Neuronal stem cell (in vitro differentiated cells): ENCODE data around the gene CMTM1.

Experiments
- DNase-seq: peaks from one replicate; pipeline ENCODE4 v3.0.0-alpha.2; 2013; ENCODE audit warnings: low spot score
- H2AFZ ChIP-seq: one replicate; pipeline ENCODE4 v1.6.1; 2013; ENCODE audit warnings: mild to moderate bottlenecking, low read length, inconsistent platforms
- H2AK5ac ChIP-seq: 2 replicates; pipeline ENCODE4 v1.6.1; 2013; ENCODE audit warnings: low read depth, mild to moderate bottlenecking, inconsistent platforms, low read length, moderate library complexity, mixed read lengths
- H2BK120ac ChIP-seq: 2 replicates; pipeline ENCODE4 v1.6.1; 2013; ENCODE audit warnings: low read depth, mild to moderate bottlenecking, inconsistent platforms, low read length, moderate library complexity, mixed read lengths
- H2BK12ac ChIP-seq: one replicate; pipeline ENCODE4 v1.6.1; 2013; ENCODE audit warnings: low read length, inconsistent platforms
- H2BK15ac ChIP-seq: 2 replicates; pipeline ENCODE4 v1.6.1; 2013; ENCODE audit warnings: mild to moderate bottlenecking, low read length, inconsistent platforms, mixed read lengths
- H2BK5ac ChIP-seq: one replicate; pipeline ENCODE4 v1.6.1; 2013; ENCODE audit warnings: inconsistent platforms, mild to moderate bottlenecking, low read length, moderate library complexity
- H3K14ac ChIP-seq: one replicate; pipeline ENCODE4 v1.6.1; 2013; ENCODE audit warnings: low read length, inconsistent platforms
- H3K18ac ChIP-seq: 2 replicates; pipeline ENCODE4 v1.6.1; 2013; ENCODE audit warnings: low read length, inconsistent platforms
- H3K23ac ChIP-seq: 2 replicates; pipeline ENCODE4 v1.6.1; 2013; ENCODE audit warnings: low read depth, mild to moderate bottlenecking, mixed read lengths, low read length, inconsistent platforms; ENCODE audit not compliant: poor library complexity
- H3K27ac ChIP-seq: replicated peaks from 3 replicates; pipeline ENCODE4 v1.5.1; 2013; ENCODE audit warnings: low read length, inconsistent platforms
- H3K27me3 ChIP-seq, 3 experiments: 2 replicates each; pipeline ENCODE4 v1.6.1; 2013; ENCODE audit warnings: low read length in 3 of 3, mild to moderate bottlenecking in 2 of 3, inconsistent platforms in 1 of 3, low read depth in 1 of 3, mixed read lengths in 1 of 3, moderate library complexity in 1 of 3; ENCODE audit not compliant: control insufficient read depth in 3 of 3, insufficient read depth in 3 of 3
- H3K36me3 ChIP-seq, 2 donors: replicated peaks in 1 of 2; 2 replicates each; pipeline ENCODE4 v1.6.1; 2013; ENCODE audit warnings: low read length in 2 of 2; ENCODE audit not compliant: control insufficient read depth in 2 of 2, insufficient read depth in 2 of 2
- H3K4ac ChIP-seq: 2 replicates; pipeline ENCODE4 v1.6.1; 2013; ENCODE audit warnings: inconsistent platforms, mild to moderate bottlenecking, low read length, moderate library complexity
- H3K4me1 ChIP-seq, 2 donors: 1 replicate in 1 of 2; 2 replicates in 1 of 2; pipeline ENCODE4 v1.6.1; 2013; ENCODE audit warnings: low read length in 2 of 2, low read depth in 1 of 2; ENCODE audit not compliant: control insufficient read depth in 2 of 2, insufficient read depth in 1 of 2
- H3K4me2 ChIP-seq: one replicate; pipeline ENCODE4 v1.6.1; 2013; ENCODE audit warnings: mild to moderate bottlenecking, low read length, inconsistent platforms; ENCODE audit not compliant: insufficient read depth, poor library complexity, severe bottlenecking
- H3K4me3 ChIP-seq, 2 donors: 2 replicates each; pipeline ENCODE4 v1.5.1; 2013; ENCODE audit warnings: low read length in 2 of 2, mild to moderate bottlenecking in 2 of 2, inconsistent platforms in 1 of 2, moderate library complexity in 1 of 2
- H3K79me1 ChIP-seq: one replicate; pipeline ENCODE4 v1.6.1; 2013; ENCODE audit warnings: low read depth, mild to moderate bottlenecking, inconsistent platforms, low read length, moderate library complexity
- H3K9ac ChIP-seq: one replicate; pipeline ENCODE4 v1.6.1; 2013; ENCODE audit warnings: mild to moderate bottlenecking, low read depth, low read length, inconsistent platforms; ENCODE audit not compliant: poor library complexity
- H3K9me3 ChIP-seq, 2 donors: replicated peaks in 1 of 2; 2 replicates each; pipeline versions ENCODE3 to v1.6.1; 2013; ENCODE audit warnings: low read length in 2 of 2, mild to moderate bottlenecking in 2 of 2, inconsistent platforms in 1 of 2, low read depth in 1 of 2, mixed read lengths in 1 of 2, moderate library complexity in 1 of 2; ENCODE audit not compliant: control insufficient read depth in 2 of 2, insufficient read depth in 1 of 2
- H4K8ac ChIP-seq: one replicate; pipeline ENCODE4 v1.6.1; 2013; ENCODE audit warnings: low read depth, mild to moderate bottlenecking, inconsistent platforms, low read length, moderate library complexity
- H4K91ac ChIP-seq: one replicate; pipeline ENCODE4 v1.6.1; 2013; ENCODE audit warnings: low read length, low read depth, mild to moderate bottlenecking, inconsistent platforms; ENCODE audit not compliant: poor library complexity
- WGBS, 2 donors: extraction: QIAGEN DNeasy Blood & Tissue Kit; methylation state at CpG; one replicate each; pipeline ENCODE4 v1.1.7; 2013; ENCODE audit warnings: missing lambda C conversion rate in 2 of 2, mixed read lengths in 1 of 2; ENCODE audit not compliant: insufficient read length in 2 of 2, insufficient replicate concordance in 1 of 2; ENCODE audit errors: extremely low coverage in 2 of 2; 5-methylcytosine and 5-hydroxymethylcytosine counted together

Gene CMTM1

DNA sequence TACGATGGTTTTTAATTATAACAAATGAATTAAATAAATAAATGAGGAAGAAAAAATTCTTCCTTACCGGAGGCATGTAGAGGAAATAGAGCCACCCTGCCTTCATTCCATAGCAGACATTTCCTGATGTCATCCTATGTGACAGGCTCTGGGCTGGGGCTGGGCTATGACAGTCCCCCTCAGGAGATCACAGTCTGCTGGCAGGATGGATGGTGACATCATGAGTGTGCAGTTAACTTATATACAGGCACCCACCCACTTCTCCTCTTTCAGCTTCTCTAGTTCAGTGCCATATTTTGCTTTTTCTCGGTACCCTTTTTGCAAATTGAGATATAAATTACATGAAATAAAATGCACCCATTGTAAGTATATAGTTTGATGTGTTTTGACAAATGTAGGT, 31.9 kb downstream of the CMTM1 start:
- Histone ChIP-seq H2BK5ac (no peak overlapping the region), H2AFZ (no peak overlapping the region), H3K9me3 (no peaks in the 10 kb centered on the region), H3K36me3 (no peaks in the 10 kb centered on the region), H2AK5ac (no peak overlapping the region), H3K79me1 (no peaks in the 10 kb centered on the region), H3K4ac (no peak overlapping the region), H2BK120ac (no peak overlapping the region), H3K27me3 (no peaks in the 10 kb centered on the region), H3K23ac (no peak overlapping the region), H3K14ac (no peak overlapping the region), H3K18ac (no peak overlapping the region), H2BK15ac (no peak overlapping the region), H4K91ac (no peak overlapping the region), H4K8ac (no peak overlapping the region), H3K4me3 (no peak overlapping the region), H2BK12ac (no peak overlapping the region), H3K27ac (no peak overlapping the region), H3K9ac (no peak overlapping the region), H3K4me2 (no peak overlapping the region), H3K4me1 (no peaks in the 10 kb centered on the region)
- WGBS, 2 donors = no CpG with 5 or more reads among the region's 3 CpGs
- no peak for DNase-seq

DNA sequence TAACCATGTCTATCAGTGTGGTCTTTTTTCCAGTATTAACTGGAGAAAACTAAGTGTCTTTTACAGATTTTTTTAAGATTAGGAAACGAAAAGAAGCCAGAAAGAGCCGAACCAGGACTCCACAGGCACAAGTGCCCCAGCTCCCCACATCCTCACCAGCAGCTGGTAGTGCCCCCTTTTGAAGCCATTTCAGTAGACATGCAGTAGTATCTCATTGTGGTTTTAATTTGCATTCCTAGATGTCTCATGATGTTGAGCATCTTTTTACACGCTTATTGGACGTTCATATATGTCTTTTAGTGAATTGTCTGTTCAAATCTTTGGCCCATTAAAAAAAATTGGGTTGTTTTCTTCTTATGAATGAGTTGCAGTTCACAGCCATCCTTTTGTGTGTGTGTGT, 33.5 kb downstream of the CMTM1 start:
- Histone ChIP-seq H2BK12ac (no peak overlapping the region), H2BK120ac (no peak overlapping the region)

GRCh38 chr16:66600477-66600876, 34.2 kb downstream of the CMTM1 start:
- Histone ChIP-seq H3K36me3 (no peaks in the 10 kb centered on the region), H2BK15ac (no peak overlapping the region), H3K4ac (no peak overlapping the region), H2BK5ac (no peak overlapping the region), H3K14ac (no peak overlapping the region), H2BK120ac (no peak overlapping the region), H3K9me3 (no peaks in the 10 kb centered on the region), H3K4me2 (no peak overlapping the region), H2BK12ac (no peak overlapping the region), H3K27me3 (no peaks in the 10 kb centered on the region), H4K8ac (no peak overlapping the region), H3K27ac (no peak overlapping the region), H3K4me1 (peaks cover 0 to 3% of the 10 kb centered on the region in 2 donors), H3K4me3 (no peak overlapping the region), H4K91ac (no peak overlapping the region), H2AK5ac (no peak overlapping the region), H2AFZ (no peak overlapping the region), H3K18ac (no peak overlapping the region), H3K23ac (no peak overlapping the region), H3K9ac (no peak overlapping the region), H3K79me1 (no peaks in the 10 kb centered on the region)
- no CpG with 5 or more reads among the region's 1 CpG for WGBS, 2 donors
- no peak for DNase-seq

More for the DNA sequence above, 33.5 kb downstream of the CMTM1 start:
- no peak overlapping the region for H4K91ac ChIP-seq
- no peaks in the 10 kb centered on the region for H3K27me3 ChIP-seq
- no peak overlapping the region for H2BK15ac ChIP-seq
- no peak overlapping the region for H4K8ac ChIP-seq
- H2AFZ ChIP-seq = no peak overlapping the region
- H2BK5ac ChIP-seq = no peak overlapping the region
- H3K36me3 ChIP-seq = no peaks in the 10 kb centered on the region
- H3K23ac ChIP-seq = no peak overlapping the region
- H3K27ac ChIP-seq = no peak overlapping the region
- WGBS, 2 donors = no CpG with 5 or more reads among the region's 4 CpGs
- no peak for DNase-seq
- no peak overlapping the region for H3K4me3 ChIP-seq
- peaks cover 0 to 3% of the 10 kb centered on the region in 2 donors for H3K4me1 ChIP-seq
- no peak overlapping the region for H2AK5ac ChIP-seq
- no peak overlapping the region for H3K9ac ChIP-seq
- H3K9me3 ChIP-seq = no peaks in the 10 kb centered on the region
- no peaks in the 10 kb centered on the region for H3K79me1 ChIP-seq
- H3K14ac ChIP-seq = no peak overlapping the region
- no peak overlapping the region for H3K4me2 ChIP-seq
- no peak overlapping the region for H3K18ac ChIP-seq
- no peak overlapping the region for H3K4ac ChIP-seq

- peaks cover 7 to 11% of the 10 kb centered on the region in 2 donors for H3K4me1 ChIP-seq
- no peak overlapping the region for H3K14ac ChIP-seq
- H3K27ac ChIP-seq = no peak overlapping the region
- H2BK5ac ChIP-seq = no peak overlapping the region
- peak overlapping the region; percentile 81 for H2AK5ac ChIP-seq
- H3K18ac ChIP-seq = peak overlapping the region; percentile 59
- peaks cover 9% of the 10 kb centered on the region for H3K79me1 ChIP-seq
- H3K4ac ChIP-seq = no peak overlapping the region
- no peak overlapping the region for H2BK15ac ChIP-seq
- no peaks in the 10 kb centered on the region for H3K9me3 ChIP-seq
- WGBS, 2 donors = no CpG with 5 or more reads among the region's 5 CpGs
- no peaks in the 10 kb centered on the region for H3K27me3 ChIP-seq
- no peak overlapping the region for H4K91ac ChIP-seq
- peaks cover 0 to 5% of the 10 kb centered on the region in 2 donors for H3K36me3 ChIP-seq
- H3K9ac ChIP-seq = no peak overlapping the region
- no peak overlapping the region for H2BK12ac ChIP-seq
- H2AFZ ChIP-seq = peak overlapping the region; percentile 48
- DNase-seq = no peak
- H3K4me3 ChIP-seq = no peak overlapping the region
- H2BK120ac ChIP-seq = no peak overlapping the region
- peak overlapping the region; percentile 3 for H3K23ac ChIP-seq
- H3K4me2 ChIP-seq = no peak overlapping the region
- H4K8ac ChIP-seq = no peak overlapping the region
Measured at GRCh38 chr16:66601471-66601870, 35.2 kb downstream of the CMTM1 start.
